ENCODE data around the gene TES.

The TES gene

GRCh38 chr7:116261904-116262303 is 51.6 kb downstream of the TES start:
- TF ChIP-seq SIN3A (IDR thresholded peaks at IDR 0.05; ENCODE audit: borderline replicate concordance, insufficient read depth, low read length), result no peak
- TF ChIP-seq FOXP2 (optimal IDR thresholded peaks at IDR 0.05; ENCODE audit: borderline replicate concordance, extremely low read depth, extremely low read length, insufficient read depth), result no peak
- TF ChIP-seq TAF1 (IDR thresholded peaks at IDR 0.05; ENCODE audit: borderline replicate concordance, insufficient read depth, low read length), result no peak
- no peak for TF ChIP-seq POLR2AphosphoS5 (IDR thresholded peaks at IDR 0.05; ENCODE audit: low read depth, low read length)
- TF ChIP-seq, protein P1, sequence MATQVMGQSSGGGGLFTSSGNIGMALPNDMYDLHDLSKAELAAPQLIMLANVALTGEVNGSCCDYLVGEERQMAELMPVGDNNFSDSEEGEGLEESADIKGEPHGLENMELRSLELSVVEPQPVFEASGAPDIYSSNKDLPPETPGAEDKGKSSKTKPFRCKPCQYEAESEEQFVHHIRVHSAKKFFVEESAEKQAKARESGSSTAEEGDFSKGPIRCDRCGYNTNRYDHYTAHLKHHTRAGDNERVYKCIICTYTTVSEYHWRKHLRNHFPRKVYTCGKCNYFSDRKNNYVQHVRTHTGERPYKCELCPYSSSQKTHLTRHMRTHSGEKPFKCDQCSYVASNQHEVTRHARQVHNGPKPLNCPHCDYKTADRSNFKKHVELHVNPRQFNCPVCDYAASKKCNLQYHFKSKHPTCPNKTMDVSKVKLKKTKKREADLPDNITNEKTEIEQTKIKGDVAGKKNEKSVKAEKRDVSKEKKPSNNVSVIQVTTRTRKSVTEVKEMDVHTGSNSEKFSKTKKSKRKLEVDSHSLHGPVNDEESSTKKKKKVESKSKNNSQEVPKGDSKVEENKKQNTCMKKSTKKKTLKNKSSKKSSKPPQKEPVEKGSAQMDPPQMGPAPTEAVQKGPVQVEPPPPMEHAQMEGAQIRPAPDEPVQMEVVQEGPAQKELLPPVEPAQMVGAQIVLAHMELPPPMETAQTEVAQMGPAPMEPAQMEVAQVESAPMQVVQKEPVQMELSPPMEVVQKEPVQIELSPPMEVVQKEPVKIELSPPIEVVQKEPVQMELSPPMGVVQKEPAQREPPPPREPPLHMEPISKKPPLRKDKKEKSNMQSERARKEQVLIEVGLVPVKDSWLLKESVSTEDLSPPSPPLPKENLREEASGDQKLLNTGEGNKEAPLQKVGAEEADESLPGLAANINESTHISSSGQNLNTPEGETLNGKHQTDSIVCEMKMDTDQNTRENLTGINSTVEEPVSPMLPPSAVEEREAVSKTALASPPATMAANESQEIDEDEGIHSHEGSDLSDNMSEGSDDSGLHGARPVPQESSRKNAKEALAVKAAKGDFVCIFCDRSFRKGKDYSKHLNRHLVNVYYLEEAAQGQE (IDR thresholded peaks at IDR 0.05; ENCODE audit: insufficient read depth in 1 of 2, low read depth in 2 of 2, low read length in 2 of 2), result no peak

DNA sequence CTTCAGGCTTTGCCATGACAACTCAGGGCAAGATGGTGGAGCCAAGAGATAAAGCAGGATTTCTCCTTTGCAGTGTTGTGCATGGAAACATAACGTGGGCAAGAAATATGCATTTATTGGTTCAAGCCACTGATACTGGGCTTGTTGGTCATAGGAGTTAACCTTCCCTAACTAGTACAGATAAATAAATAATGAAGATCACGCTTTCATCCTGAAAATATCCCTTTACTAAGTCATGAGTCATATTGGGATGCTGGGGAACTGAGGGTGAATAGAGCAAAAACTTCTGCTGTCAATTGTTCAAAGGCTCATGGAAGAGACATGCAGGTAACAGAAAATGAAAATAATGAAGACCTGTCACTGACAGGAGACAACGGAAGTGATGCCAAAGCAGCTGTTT is 55.5 kb downstream of the TES start:
- TF ChIP-seq TAF1 (IDR thresholded peaks at IDR 0.05; ENCODE audit: borderline replicate concordance, insufficient read depth, low read length), result no peak
- TF ChIP-seq, protein P1 (IDR thresholded peaks at IDR 0.05; ENCODE audit: insufficient read depth in 1 of 2, low read depth in 2 of 2, low read length in 2 of 2), result no peak
- no peak for TF ChIP-seq SIN3A (IDR thresholded peaks at IDR 0.05; ENCODE audit: borderline replicate concordance, insufficient read depth, low read length)
- no peak for TF ChIP-seq POLR2AphosphoS5 (IDR thresholded peaks at IDR 0.05; ENCODE audit: low read depth, low read length)
- TF ChIP-seq FOXP2 (optimal IDR thresholded peaks at IDR 0.05; ENCODE audit: borderline replicate concordance, extremely low read depth, extremely low read length, insufficient read depth), result no peak

DNA sequence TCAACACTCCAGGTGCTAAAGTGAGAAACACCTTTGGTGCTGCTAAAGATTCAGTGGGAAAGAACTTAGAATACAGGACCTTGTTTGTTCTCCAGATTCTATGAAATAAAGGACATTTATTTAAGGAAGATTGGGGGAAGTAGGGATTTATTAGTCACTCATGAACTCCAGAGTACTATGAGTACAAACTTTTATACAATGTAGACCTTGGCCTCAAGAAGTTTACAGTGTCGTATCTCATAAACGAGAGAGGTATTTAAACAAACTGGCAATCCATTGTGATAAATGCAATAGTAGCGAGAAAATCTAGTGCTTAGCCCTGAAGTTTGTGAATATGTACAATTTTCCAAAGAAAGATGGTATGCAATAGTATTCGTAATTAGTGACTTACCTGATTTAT is 59.1 kb downstream of the TES start:
- TF ChIP-seq TAF1 (IDR thresholded peaks at IDR 0.05; ENCODE audit: borderline replicate concordance, insufficient read depth, low read length) (no peak), SIN3A (IDR thresholded peaks at IDR 0.05; ENCODE audit: borderline replicate concordance, insufficient read depth, low read length) (no peak), FOXP2 (optimal IDR thresholded peaks at IDR 0.05; ENCODE audit: borderline replicate concordance, extremely low read depth, extremely low read length, insufficient read depth) (no peak), POLR2AphosphoS5 (IDR thresholded peaks at IDR 0.05; ENCODE audit: low read depth, low read length) (no peak)
- TF ChIP-seq, protein P1 (IDR thresholded peaks at IDR 0.05; ENCODE audit: insufficient read depth in 1 of 2, low read depth in 2 of 2, low read length in 2 of 2), result no peak

DNA sequence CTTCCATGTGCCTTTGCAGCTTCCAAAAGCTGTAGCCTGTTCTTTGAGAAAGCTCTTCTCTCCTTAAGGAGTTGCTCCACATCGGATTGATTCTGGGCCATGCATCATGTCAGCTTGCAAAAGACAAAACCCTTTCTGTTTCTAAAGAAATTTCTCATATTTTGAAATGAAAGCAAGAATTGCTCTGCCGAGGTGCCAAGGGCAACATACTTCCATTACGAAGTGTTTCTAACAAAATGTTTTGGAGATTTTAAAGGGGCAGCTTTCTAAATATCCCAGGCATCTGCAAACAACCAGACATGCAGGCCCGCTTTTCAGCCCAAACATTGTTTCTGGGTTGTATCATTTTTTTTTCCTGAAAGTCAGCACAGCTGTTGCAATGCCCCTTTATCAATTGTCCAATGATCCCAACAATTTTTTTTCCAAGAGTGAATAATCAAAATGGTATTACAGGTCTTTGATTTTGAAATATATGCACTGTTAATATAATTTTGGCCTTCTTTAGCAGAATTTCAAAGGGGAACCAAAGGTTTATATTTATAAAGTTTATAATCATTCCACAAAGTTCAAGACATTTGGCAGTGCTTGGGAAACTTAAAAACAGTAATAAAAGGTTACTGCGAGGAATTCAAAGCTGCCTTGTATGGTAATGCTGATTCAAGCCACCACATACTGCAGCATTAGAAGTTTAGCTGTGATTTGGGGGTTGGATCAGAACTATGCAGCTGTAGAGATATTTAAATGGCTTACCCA is 61.0 kb downstream of the TES start:
- TF ChIP-seq POLR2AphosphoS5 (IDR thresholded peaks at IDR 0.05; ENCODE audit: low read depth, low read length) (no peak), FOXP2 (optimal IDR thresholded peaks at IDR 0.05; ENCODE audit: borderline replicate concordance, extremely low read depth, extremely low read length, insufficient read depth) (no peak), SIN3A (IDR thresholded peaks at IDR 0.05; ENCODE audit: borderline replicate concordance, insufficient read depth, low read length) (no peak), TAF1 (IDR thresholded peaks at IDR 0.05; ENCODE audit: borderline replicate concordance, insufficient read depth, low read length) (no peak)
- TF ChIP-seq, protein P1 (IDR thresholded peaks at IDR 0.05; ENCODE audit: insufficient read depth in 1 of 2, low read depth in 2 of 2, low read length in 2 of 2), result no peak
